HCT116 (cell line): ENCODE data around the gene TRIM72. TPM values are rescaled to one million over a fixed set of nuclear protein-coding genes. Genes with fewer than 3 reads are reported as not detected.

Experiments
- ATAC-seq: fragments of 200-7000 bp; cut with Tn5 transposase; 2 replicates; pipeline ENCODE4 v1.9.1; 2020; ENCODE audit warnings: mild to moderate bottlenecking, moderate library complexity
- BruUV-seq: library from RNA; stranded (reverse); fragments of 400-500 nt; replicated peaks from 2 replicates; lab custom pipeline; 2021; lab: Mats Ljungman, UMichigan
- CTCF ChIA-PET: fragments of 300-600 bp; sonication (Branson Sonifier 250); formaldehyde crosslinking; loops from one replicate; lab custom pipeline; 2021; ENCODE audit warnings: antibody characterized with exemption; lab: Charles Lee
- POLR2A ChIA-PET: fragments of 300-600, 350-600 bp; sonication (Branson Sonifier 250); formaldehyde crosslinking; loops from one replicate; lab custom pipeline; 2021; ENCODE audit warnings: antibody characterized with exemption; lab: Charles Lee
- RAD21 ChIA-PET, 2 experiments: fragments of 300-600 bp; sonication (Branson Sonifier 250); formaldehyde crosslinking; loops; one replicate each; lab custom pipeline; 2023; ENCODE audit warnings: low total read pairs in 2 of 2; ENCODE audit not compliant: uncharacterized antibody in 2 of 2, unreplicated experiment in 2 of 2, low non-redundant PET in 1 of 2; lab: Charles Lee
- DNase-seq: peaks from one replicate; pipeline ENCODE4 v3.0.0-alpha.2; 2010; ENCODE audit warnings: low read depth, low spot score
- H2AFZ ChIP-seq: fragments of 200-600 bp; shearing (Covaris generic), sonication (generic); 2 replicates; pipeline ENCODE4 v1.6.1; 2017; ENCODE audit warnings: low read depth, mixed run types, mixed read lengths, antibody characterized with exemption, low read length; ENCODE audit not compliant: poor library complexity, severe bottlenecking
- H3K27ac ChIP-seq: 2 replicates; pipeline ENCODE4 v1.5.1; 2012; ENCODE audit warnings: low read depth, low read length
- H3K27me3 ChIP-seq: fragments of 200-600 bp; sonication (generic); 2 replicates; pipeline ENCODE4 v1.6.1; 2016; ENCODE audit warnings: mixed run types, low read length, mixed read lengths; ENCODE audit not compliant: insufficient read depth
- H3K36me3 ChIP-seq, 2 experiments: fragments of 200-500 bp in 1 of 2; fragments of 200-600 bp in 1 of 2; sonication (Bioruptor generic) in 1 of 2; sonication (generic) in 1 of 2; 2 replicates each; pipeline versions ENCODE4 v1.5.1 to v1.6.1; 2014 to 2016; ENCODE audit warnings: low read length in 2 of 2, inconsistent platforms in 1 of 2, mixed read lengths in 1 of 2, mixed run types in 1 of 2; ENCODE audit not compliant: insufficient read depth in 2 of 2, control insufficient read depth in 1 of 2
- H3K4me1 ChIP-seq, 2 experiments: fragments of 200-600 bp in 1 of 2; sonication (generic) in 1 of 2; 2 replicates each; pipeline versions ENCODE4 v1.5.1 to v1.6.1; 2012 to 2017; ENCODE audit warnings: low read length in 2 of 2, inconsistent platforms in 1 of 2, mild to moderate bottlenecking in 1 of 2, mixed read lengths in 1 of 2, mixed run types in 1 of 2, moderate library complexity in 1 of 2; ENCODE audit not compliant: insufficient read depth in 2 of 2, control insufficient read depth in 1 of 2
- H3K4me2 ChIP-seq: fragments of 200-600 bp; sonication (generic); 2 replicates; pipeline ENCODE4 v1.6.1; 2017; ENCODE audit warnings: mixed run types, low read length, mixed read lengths
- H3K4me3 ChIP-seq, 2 experiments: fragments of 200-600 bp in 1 of 2; sonication (generic) in 1 of 2; replicated peaks in 1 of 2; 2 replicates each; pipeline ENCODE4 v1.5.1; 2011 to 2016; ENCODE audit warnings: low read length in 2 of 2, control low read depth in 1 of 2, low read depth in 1 of 2, mild to moderate bottlenecking in 1 of 2, mixed read lengths in 1 of 2, mixed run types in 1 of 2
- H3K79me2 ChIP-seq: fragments of 200-600 bp; sonication (generic); 2 replicates; pipeline ENCODE4 v1.6.1; 2017; ENCODE audit warnings: mild to moderate bottlenecking, mixed run types, low read length, moderate library complexity, mixed read lengths; ENCODE audit not compliant: insufficient read depth
- H3K9ac ChIP-seq: fragments of 200-600 bp; sonication (generic); 2 replicates; pipeline ENCODE4 v1.6.1; 2016; ENCODE audit warnings: low read length, mixed read lengths
- H3K9me2 ChIP-seq: fragments of 200-600 bp; sonication (generic), shearing (Covaris generic); 2 replicates; pipeline ENCODE4 v1.6.1; 2017; ENCODE audit warnings: mixed run types, mild to moderate bottlenecking, moderate library complexity; ENCODE audit not compliant: insufficient read depth
- H3K9me3 ChIP-seq, 2 experiments: fragments of 200-500 bp in 1 of 2; fragments of 200-600 bp in 1 of 2; sonication (Bioruptor generic) in 1 of 2; sonication (generic) in 1 of 2; 2 replicates each; pipeline ENCODE4 v1.6.1; 2014 to 2017; ENCODE audit warnings: low read length in 2 of 2, mixed read lengths in 2 of 2, inconsistent platforms in 1 of 2, low read depth in 1 of 2, mild to moderate bottlenecking in 1 of 2, mixed run types in 1 of 2, moderate library complexity in 1 of 2; ENCODE audit not compliant: control insufficient read depth in 1 of 2, insufficient read depth in 1 of 2
- H4K20me1 ChIP-seq: fragments of 200-600 bp; sonication (generic), shearing (Covaris generic); 2 replicates; pipeline ENCODE4 v1.6.1; 2017; ENCODE audit warnings: mixed run types, mild to moderate bottlenecking, moderate library complexity; ENCODE audit not compliant: insufficient read depth
- POLR2AphosphoS5 ChIP-seq: IDR thresholded peaks from 2 replicates; pipeline ENCODE4 v1.6.1; 2011; ENCODE audit warnings: mild to moderate bottlenecking, low read depth, low read length, moderate library complexity
- SIN3A ChIP-seq: IDR thresholded peaks from 2 replicates; pipeline ENCODE4 v1.6.1; 2012; ENCODE audit warnings: low read depth
- YY1 ChIP-seq: IDR thresholded peaks from 2 replicates; pipeline ENCODE4 v1.6.1; 2011; ENCODE audit warnings: low read length, low read depth, moderate library complexity, mild to moderate bottlenecking; ENCODE audit not compliant: insufficient replicate concordance; ENCODE audit errors: extremely low read depth
- intact Hi-C: fragments of 100-400 bp; cut with micrococcal nuclease; formaldehyde crosslinking; loops from 2 replicates; pipeline ENCODE4 v1.10.0; 2022
- total RNA-seq: library from RNA; stranded (reverse); gene quantifications from one replicate; pipeline ENCODE4 v1.2.1, GENCODE V29; 2021; ENCODE audit not compliant: unreplicated experiment

Gene TRIM72
- total RNA-seq, 1 experiment from 2014 or later: 43.8 TPM

GRCh38 chr16:31201582-31202413 lies 12.1 kb upstream of the TRIM72 start:
- no peak overlapping the region for H3K4me3 ChIP-seq
- POLR2A ChIA-PET: interaction anchor here (0.9 to 1.3 kb wide), 2 partner anchors 9 to 12 kb away, joined by 3 to 5 read pairs; no protein-coding TSS in a partner anchor
- H2AFZ ChIP-seq: no peak overlapping the region
- intact Hi-C loops: no loop called here
- H3K4me2 ChIP-seq: no peak overlapping the region
- RAD21 ChIA-PET: no interaction called here
- H3K36me3 ChIP-seq: peaks cover 10 to 32% of the 10 kb centered on the region in 2 experiments; a peak in 3 of 4 replicates
- peaks cover 0 to 6% of the 10 kb centered on the region in 2 experiments; a peak in 1 of 4 replicates for H3K4me1 ChIP-seq
- TF ChIP-seq YY1: no peak
- peak; percentile 19; the same call in 1 of the 2 replicates for TF ChIP-seq POLR2AphosphoS5
- no peaks in the 10 kb centered on the region for H3K9me2 ChIP-seq
- no TSS peak for BruUV-seq
- no peaks in the 10 kb centered on the region for H3K9me3 ChIP-seq
- H3K9ac ChIP-seq: no peak overlapping the region
- peaks cover 5% of the 10 kb centered on the region; the same call in 1 of the 2 replicates for H4K20me1 ChIP-seq
- CTCF ChIA-PET: interaction anchor here (1.7 kb wide), 1 partner anchor 60 kb away, joined by 3 read pairs; no protein-coding TSS in a partner anchor
- no peaks in the 10 kb centered on the region for H3K27me3 ChIP-seq
- peaks cover 5% of the 10 kb centered on the region; the same call in 1 of the 2 replicates for H3K79me2 ChIP-seq
- DNase-seq (no peak), ATAC-seq (peak; percentile 16)
- no peak overlapping the region for H3K27ac ChIP-seq

GRCh38 chr16:31202414-31203375 lies 11.2 kb upstream of the TRIM72 start, which contains the start of gene PYCARD:
Gene PYCARD, minus strand, starts transcription at chr16:31202760. Its CDS starts 70 bp downstream, at chr16:31202690.
- Histone ChIP-seq H3K4me2 (no peak within 1 kb of the TSS), H3K9ac (no peak within 1 kb of the TSS), H3K36me3 (peaks cover 8 to 26% of the 10 kb centered on the region in 2 experiments; a peak in 3 of 4 replicates), H3K27ac (0 out of 2 replicates have a peak within 1 kb of the TSS, but pooled peaks have one; percentile 21), H3K79me2 (no peaks in the 10 kb centered on the region), H2AFZ (no peak within 1 kb of the TSS), H4K20me1 (peaks cover 5% of the 10 kb centered on the region; the same call in 1 of the 2 replicates), H3K4me3 (no peak within 1 kb of the TSS), H3K27me3 (no peaks in the 10 kb centered on the region), H3K4me1 (peaks cover 0 to 6% of the 10 kb centered on the region in 2 experiments; a peak in 1 of 4 replicates), H3K9me2 (no peaks in the 10 kb centered on the region), H3K9me3 (no peaks in the 10 kb centered on the region)
- DNase-seq (no peak), ATAC-seq (no peak)
- POLR2A ChIA-PET: interaction anchor here (0.9 to 1.4 kb wide), 2 partner anchors 8 to 12 kb away, joined by 5 read pairs; partner anchors contain the start of gene TRIM72
- intact Hi-C loops: no loop called here
- CTCF ChIA-PET: no interaction called here
- TF ChIP-seq SIN3A: no peak
- BruUV-seq: no TSS peak
- RAD21 ChIA-PET: no interaction called here
